Measurements from ENCODE around the gene GGA2.

GRCh38 chr16:23524886-23525285 lies 14.6 kb upstream of the GGA2 start:
- no peak for TF ChIP-seq CTCF (IDR thresholded peaks at IDR 0.05)
- no peak for TF ChIP-seq POLR2A (IDR thresholded peaks at IDR 0.05)

Measured in right lobe of liver (tissue), 4 donors.